ENCODE measurements around the gene CHGA.

- TF ChIP-seq, protein P1, sequence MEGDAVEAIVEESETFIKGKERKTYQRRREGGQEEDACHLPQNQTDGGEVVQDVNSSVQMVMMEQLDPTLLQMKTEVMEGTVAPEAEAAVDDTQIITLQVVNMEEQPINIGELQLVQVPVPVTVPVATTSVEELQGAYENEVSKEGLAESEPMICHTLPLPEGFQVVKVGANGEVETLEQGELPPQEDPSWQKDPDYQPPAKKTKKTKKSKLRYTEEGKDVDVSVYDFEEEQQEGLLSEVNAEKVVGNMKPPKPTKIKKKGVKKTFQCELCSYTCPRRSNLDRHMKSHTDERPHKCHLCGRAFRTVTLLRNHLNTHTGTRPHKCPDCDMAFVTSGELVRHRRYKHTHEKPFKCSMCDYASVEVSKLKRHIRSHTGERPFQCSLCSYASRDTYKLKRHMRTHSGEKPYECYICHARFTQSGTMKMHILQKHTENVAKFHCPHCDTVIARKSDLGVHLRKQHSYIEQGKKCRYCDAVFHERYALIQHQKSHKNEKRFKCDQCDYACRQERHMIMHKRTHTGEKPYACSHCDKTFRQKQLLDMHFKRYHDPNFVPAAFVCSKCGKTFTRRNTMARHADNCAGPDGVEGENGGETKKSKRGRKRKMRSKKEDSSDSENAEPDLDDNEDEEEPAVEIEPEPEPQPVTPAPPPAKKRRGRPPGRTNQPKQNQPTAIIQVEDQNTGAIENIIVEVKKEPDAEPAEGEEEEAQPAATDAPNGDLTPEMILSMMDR (conservative IDR thresholded peaks at IDR 0.05; ENCODE audit: low read length) = no peak
- TF ChIP-seq EZH2phosphoT487 (IDR thresholded peaks at IDR 0.05; ENCODE audit: borderline replicate concordance) = no peak
Observed at GRCh38 chr14:92920001-92920400, 2.9 kb upstream of the CHGA start.
